GM12872 (cell line): Measurements from ENCODE around the gene BRD8.

ENCODE experiments used
- TF ChIP-seq, protein P1 (sequence below): IDR thresholded peaks from 3 replicates; pipeline ENCODE4 v1.5.1; 2011; ENCODE audit warnings: low read depth, mild to moderate bottlenecking, low read length, moderate library complexity; ENCODE audit not compliant: insufficient read depth

The BRD8 gene

DNA sequence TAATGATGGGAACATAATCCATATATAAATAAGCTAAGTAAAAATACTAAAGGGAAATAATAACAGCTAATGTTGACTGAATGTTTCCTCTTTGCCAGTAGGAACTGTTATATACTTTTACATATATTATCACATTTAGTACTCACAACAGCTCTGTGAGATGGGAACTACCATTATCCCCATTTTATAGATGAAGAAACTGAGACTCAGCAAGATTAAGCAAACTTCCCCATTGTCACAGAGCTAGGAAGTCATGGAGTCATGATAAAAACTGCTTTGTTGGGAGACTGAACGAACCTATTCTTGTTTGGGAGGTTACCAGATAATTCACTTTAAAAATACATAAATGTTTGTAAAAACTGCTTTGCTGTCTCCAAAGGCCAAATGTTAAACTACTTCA, 71.2 kb downstream of the BRD8 start:
- TF ChIP-seq, protein P1, sequence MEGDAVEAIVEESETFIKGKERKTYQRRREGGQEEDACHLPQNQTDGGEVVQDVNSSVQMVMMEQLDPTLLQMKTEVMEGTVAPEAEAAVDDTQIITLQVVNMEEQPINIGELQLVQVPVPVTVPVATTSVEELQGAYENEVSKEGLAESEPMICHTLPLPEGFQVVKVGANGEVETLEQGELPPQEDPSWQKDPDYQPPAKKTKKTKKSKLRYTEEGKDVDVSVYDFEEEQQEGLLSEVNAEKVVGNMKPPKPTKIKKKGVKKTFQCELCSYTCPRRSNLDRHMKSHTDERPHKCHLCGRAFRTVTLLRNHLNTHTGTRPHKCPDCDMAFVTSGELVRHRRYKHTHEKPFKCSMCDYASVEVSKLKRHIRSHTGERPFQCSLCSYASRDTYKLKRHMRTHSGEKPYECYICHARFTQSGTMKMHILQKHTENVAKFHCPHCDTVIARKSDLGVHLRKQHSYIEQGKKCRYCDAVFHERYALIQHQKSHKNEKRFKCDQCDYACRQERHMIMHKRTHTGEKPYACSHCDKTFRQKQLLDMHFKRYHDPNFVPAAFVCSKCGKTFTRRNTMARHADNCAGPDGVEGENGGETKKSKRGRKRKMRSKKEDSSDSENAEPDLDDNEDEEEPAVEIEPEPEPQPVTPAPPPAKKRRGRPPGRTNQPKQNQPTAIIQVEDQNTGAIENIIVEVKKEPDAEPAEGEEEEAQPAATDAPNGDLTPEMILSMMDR, result no peak

DNA sequence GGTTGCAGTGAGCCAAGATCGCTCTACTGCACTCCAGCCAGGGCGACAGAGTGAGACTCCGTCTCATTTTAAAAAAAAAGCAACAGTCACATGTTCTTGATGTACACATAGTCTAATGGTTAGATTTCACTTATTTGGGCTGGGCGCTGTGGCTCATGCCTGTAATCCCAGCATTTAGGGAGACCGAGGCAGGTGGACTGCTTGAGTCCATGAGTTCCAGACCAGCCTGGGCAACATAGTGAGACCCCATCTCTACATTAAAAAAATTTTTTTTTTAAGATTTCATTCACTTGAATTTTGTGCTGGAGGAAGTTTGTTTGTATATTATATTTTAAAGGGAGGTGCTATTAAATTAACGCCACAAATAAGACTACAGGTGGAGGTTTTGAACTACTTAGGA, 72.7 kb downstream of the BRD8 start:
- TF ChIP-seq, protein P1, result no peak

DNA sequence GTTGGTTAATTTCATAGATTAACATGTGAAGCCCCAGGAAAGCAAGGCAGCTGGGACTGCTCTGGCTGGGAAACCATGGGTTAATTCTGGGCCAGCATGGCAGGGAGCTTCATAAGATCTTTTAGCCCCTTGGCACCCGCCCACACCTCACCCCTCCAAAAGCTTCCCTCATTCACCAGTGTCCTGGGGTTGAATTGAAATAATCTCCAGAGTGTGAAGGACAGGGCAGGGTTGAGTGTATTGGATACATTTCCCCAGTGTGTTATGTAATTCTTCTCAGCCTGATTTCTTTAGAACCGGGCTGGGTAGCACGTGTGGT, 75.2 kb downstream of the BRD8 start:
- TF ChIP-seq, protein P1, result no peak

DNA sequence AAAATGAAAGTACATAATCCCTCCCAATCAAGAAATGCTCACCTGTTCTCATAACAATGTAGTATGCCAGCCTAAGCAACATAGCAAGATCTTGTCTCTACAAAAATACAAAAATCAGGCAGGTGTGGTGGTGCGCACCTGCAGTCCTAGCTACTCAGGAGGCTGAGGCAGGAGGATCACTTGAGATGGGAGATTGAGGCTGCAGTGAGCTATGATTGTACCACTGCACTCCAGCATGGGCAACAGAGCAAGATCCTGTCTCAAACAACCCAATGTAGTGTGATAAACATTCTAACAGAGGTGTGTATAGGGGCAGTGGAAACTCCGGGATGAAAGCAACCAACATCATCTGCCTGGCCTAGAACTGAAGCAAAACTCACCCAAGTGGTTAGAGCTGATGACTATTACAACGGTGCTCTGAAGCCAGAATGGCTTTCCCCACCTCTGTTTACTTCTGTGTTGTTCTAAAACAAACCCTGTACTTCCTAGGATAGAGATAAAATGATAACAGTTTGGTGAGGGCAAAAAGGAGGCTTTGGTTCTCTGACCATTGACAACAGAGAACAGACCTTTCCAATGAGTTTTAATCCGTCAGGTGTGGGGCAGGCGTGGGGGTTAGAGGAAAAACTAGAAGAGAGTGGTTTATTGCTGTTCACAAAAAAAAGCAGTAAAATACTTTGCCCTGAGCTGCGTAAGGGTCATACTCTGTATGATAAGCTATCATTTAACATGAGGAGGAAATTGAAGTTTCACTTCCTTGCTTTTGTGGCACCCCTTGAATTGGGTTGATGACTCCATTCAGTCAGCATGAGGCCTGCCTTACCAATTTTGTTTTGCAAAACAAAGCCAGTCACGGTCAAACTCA, 75.7 kb downstream of the BRD8 start:
- TF ChIP-seq, protein P1, result no peak

DNA sequence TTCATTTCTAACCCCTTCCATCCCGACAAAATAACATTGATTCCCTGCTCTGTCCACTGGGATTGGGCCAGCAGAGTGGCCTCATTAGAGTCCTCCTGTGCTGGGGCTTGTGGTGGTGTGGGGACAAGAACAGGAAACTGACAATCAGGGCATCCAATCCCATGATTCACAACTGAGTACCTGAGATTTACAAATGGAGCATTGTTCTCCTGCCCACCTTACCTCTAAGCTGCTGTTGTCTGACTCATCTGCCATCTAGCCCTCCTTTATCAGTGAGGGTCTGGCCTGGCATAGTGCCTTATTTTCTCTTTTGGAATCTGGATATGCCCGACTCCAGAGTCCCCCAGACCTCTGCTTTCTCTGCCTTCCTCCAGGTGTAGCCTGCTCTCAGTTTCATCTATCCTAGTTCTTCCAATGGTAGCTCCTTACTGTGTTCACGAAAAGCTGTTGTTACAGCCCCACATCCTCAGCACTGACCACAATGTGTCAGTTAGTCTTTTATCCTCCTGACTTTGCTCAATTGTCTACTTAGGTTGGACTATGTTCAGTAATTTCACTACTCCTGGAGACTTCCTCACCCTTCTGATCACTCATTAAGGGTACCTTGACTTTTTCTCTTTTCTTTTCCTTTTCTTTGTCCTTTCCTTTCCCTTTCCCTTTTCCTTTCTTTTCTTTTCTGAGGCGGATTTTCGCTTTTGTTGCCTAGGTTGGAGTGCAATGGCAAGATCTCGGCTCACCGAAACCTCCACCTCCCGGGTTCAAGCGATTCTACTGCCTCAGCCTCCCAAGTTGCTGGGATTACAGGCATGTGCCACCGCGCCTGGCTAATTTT, 81.2 kb downstream of the BRD8 start:
- TF ChIP-seq, protein P1, result no peak

DNA sequence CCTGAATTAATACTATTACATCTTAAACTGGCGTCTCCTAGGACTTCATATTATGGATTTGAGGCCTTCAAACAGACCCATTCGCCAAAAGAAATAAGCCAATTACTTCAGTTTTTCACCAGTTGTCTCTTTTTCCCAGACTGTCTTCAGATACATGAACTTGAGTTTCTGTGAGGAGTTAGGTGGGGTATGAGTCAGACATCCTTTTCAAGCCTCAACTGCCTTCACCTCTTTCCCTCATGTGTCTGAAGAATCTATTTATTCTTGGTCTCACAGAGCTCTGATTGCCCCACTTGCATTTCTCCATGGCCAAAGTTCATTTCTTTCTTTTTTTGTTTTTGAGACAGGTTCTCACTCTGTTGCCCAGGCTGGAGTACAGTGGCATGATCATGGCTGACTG, 82.1 kb downstream of the BRD8 start:
- TF ChIP-seq, protein P1, result no peak

DNA sequence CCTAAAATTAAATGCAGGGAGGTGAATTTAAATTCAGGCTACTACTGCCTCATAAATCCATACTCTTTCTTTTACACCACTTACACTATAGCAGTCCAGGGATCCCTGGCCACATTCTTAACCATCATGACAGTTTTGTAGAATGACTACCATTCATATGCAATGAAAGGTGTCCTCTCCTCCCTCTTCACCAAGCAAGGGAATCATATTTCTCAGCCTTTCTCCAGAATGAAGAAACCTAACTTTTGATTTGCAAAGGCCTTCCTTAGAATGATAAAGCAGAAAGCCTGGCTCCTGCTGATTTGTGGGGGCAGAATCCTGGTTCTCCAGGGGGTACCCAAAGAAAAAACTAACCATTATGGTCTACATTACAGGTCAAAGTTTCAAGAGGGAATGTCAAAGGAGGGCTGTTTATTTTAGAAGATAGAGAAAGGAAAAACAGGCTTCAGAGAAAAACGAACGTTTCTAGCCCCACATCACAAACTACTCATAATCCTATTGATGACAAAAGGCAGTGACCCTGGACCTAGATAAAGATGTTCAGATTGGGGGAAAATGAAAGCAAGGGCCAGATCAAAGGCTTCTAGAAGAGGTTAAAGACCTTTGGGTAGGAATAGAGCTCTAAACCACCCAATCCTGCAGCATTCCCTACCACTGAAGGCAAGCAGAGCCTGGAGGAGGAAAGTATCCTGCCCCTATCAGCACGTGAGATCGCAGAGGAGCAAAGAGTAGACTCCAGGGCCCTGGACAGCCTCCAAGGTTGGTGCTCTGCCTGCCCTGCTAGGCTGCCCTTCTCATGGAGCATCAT, 83.1 kb downstream of the BRD8 start:
- TF ChIP-seq, protein P1, result no peak
